Neural progenitor cell (in vitro differentiated cells): ENCODE data around the gene MYF5. TPM values are rescaled to one million over a fixed set of nuclear protein-coding genes. Genes with fewer than 3 reads are reported as not detected.

Experiments used
- DNase-seq: peaks from one replicate; pipeline ENCODE4 v3.0.0-alpha.2; 2016; ENCODE audit warnings: low spot score
- H2AFZ ChIP-seq: fragments of 200-600 bp; sonication (generic); replicated peaks from 2 replicates; pipeline ENCODE4 v1.6.1; 2016; ENCODE audit warnings: antibody characterized with exemption
- H3F3A ChIP-seq: fragments of 200-600 bp; sonication (generic); 2 replicates; pipeline ENCODE4 v1.6.1; 2016; ENCODE audit warnings: antibody characterized with exemption, low read depth
- H3K27ac ChIP-seq: fragments of 200-600 bp; sonication (generic); 2 replicates; pipeline ENCODE4 v1.5.1; 2016; ENCODE audit warnings: mild to moderate bottlenecking
- H3K27me3 ChIP-seq: fragments of 200-600 bp; sonication (generic); 2 replicates; pipeline ENCODE4 v1.6.1; 2016; ENCODE audit warnings: mild to moderate bottlenecking, moderate library complexity
- H3K36me3 ChIP-seq: fragments of 200-600 bp; sonication (generic); 2 replicates; pipeline ENCODE4 v1.5.1; 2016
- H3K4me1 ChIP-seq: fragments of 200-600 bp; sonication (generic); 2 replicates; pipeline ENCODE4 v1.6.1; 2016; ENCODE audit warnings: mixed run types
- H3K4me2 ChIP-seq: fragments of 200-600 bp; sonication (generic); 2 replicates; pipeline ENCODE4 v1.6.1; 2016
- H3K4me3 ChIP-seq: fragments of 200-600 bp; sonication (generic); 2 replicates; pipeline ENCODE4 v1.5.1; 2016
- H3K79me2 ChIP-seq: fragments of 200-600 bp; sonication (generic); 2 replicates; pipeline ENCODE4 v1.6.1; 2016; ENCODE audit warnings: low read depth
- H3K9ac ChIP-seq: fragments of 200-600 bp; sonication (generic); 2 replicates; pipeline ENCODE4 v1.6.1; 2016
- H3K9me3 ChIP-seq: fragments of 200-600 bp; sonication (generic); 2 replicates; pipeline ENCODE4 v1.5.1; 2016; ENCODE audit warnings: low read depth
- H4K20me1 ChIP-seq: fragments of 200-600 bp; sonication (generic); 2 replicates; pipeline ENCODE4 v1.6.1; 2016; ENCODE audit warnings: low read depth
- H3K27ac Mint-ChIP-seq: 3 replicates; pipeline ENCODE4 v1.8.0; 2021; ENCODE audit warnings: mixed read lengths
- H3K27me3 Mint-ChIP-seq: 2 replicates; pipeline ENCODE4 v1.8.0; 2022; ENCODE audit warnings: low read depth, mild to moderate bottlenecking, inconsistent platforms, moderate library complexity, mixed read lengths; ENCODE audit not compliant: insufficient read depth
- H3K36me3 Mint-ChIP-seq: 3 replicates; pipeline ENCODE4 v1.8.0; 2021; ENCODE audit warnings: mixed read lengths
- H3K4me1 Mint-ChIP-seq: 3 replicates; pipeline ENCODE4 v1.8.0; 2021; ENCODE audit warnings: mixed read lengths
- H3K4me3 Mint-ChIP-seq: 3 replicates; pipeline ENCODE4 v1.8.0; 2021; ENCODE audit warnings: mild to moderate bottlenecking, moderate library complexity, mixed read lengths
- H3K9me3 Mint-ChIP-seq: 3 replicates; pipeline ENCODE4 v1.8.0; 2020; ENCODE audit warnings: mixed read lengths
- CTCF ChIP-seq: fragments of 200-600 bp; sonication (generic); IDR thresholded peaks from 2 replicates; pipeline ENCODE4 v1.5.1; 2017; ENCODE audit warnings: antibody characterized with exemption, mild to moderate bottlenecking
- EZH2 ChIP-seq: fragments of 200-600 bp; sonication (generic); IDR thresholded peaks from 2 replicates; pipeline ENCODE4 v1.6.1; 2017; ENCODE audit warnings: antibody characterized with exemption, mild to moderate bottlenecking, moderate library complexity
- EZH2phosphoT487 ChIP-seq: fragments of 200-600 bp; sonication (generic); IDR thresholded peaks from 2 replicates; pipeline ENCODE4 v1.6.1; 2017; ENCODE audit warnings: antibody characterized with exemption
- total RNA-seq: library from RNA; depleted of rRNA; stranded (reverse); fragments of >200 nt; gene quantifications from 2 replicates; pipeline ENCODE4 v1.2.3, GENCODE V29; 2015; ENCODE audit warnings: low replicate concordance

The MYF5 gene
- total RNA-seq, 1 donor from 2014 or later: not detected

- Mint-ChIP-seq H3K36me3 (no peaks in the 10 kb centered on the region), H3K4me1 (no peaks in the 10 kb centered on the region), H3K4me3 (no peak overlapping the region), H3K9me3 (no peaks in the 10 kb centered on the region), H3K27ac (no peak overlapping the region), H3K27me3 (no peaks in the 10 kb centered on the region)
- H3K9me3 ChIP-seq: no peaks in the 10 kb centered on the region
- no peak overlapping the region for H3K4me3 ChIP-seq
- no peaks in the 10 kb centered on the region for H4K20me1 ChIP-seq
- H3K79me2 ChIP-seq: no peaks in the 10 kb centered on the region
- DNase-seq: no peak
- H2AFZ ChIP-seq: no peak overlapping the region
- H3K4me2 ChIP-seq: no peak overlapping the region
- H3K4me1 ChIP-seq: no peaks in the 10 kb centered on the region
- no peak overlapping the region for H3K9ac ChIP-seq
- no peaks in the 10 kb centered on the region for H3K36me3 ChIP-seq
- no peak overlapping the region for H3K27ac ChIP-seq
- H3F3A ChIP-seq: no peaks in the 10 kb centered on the region
- no peak for TF ChIP-seq EZH2
- no peak for TF ChIP-seq CTCF
- no peak for TF ChIP-seq EZH2phosphoT487
- no peaks in the 10 kb centered on the region for H3K27me3 ChIP-seq
Measured at GRCh38 chr12:80692114-80692513, 24.6 kb upstream of the MYF5 start.

GRCh38 chr12:80697270-80697887 lies 19.3 kb upstream of the MYF5 start:
- TF ChIP-seq CTCF (no peak), EZH2phosphoT487 (no peak), EZH2 (no peak)
- Histone ChIP-seq H4K20me1 (no peaks in the 10 kb centered on the region), H3K9ac (no peak overlapping the region), H3K36me3 (no peaks in the 10 kb centered on the region), H3K27ac (no peak overlapping the region), H3F3A (no peaks in the 10 kb centered on the region), H3K4me3 (no peak overlapping the region), H3K4me1 (no peaks in the 10 kb centered on the region), H3K4me2 (no peak overlapping the region), H3K79me2 (no peaks in the 10 kb centered on the region), H3K27me3 (no peaks in the 10 kb centered on the region), H2AFZ (no peak overlapping the region), H3K9me3 (no peaks in the 10 kb centered on the region)
- H3K4me1 Mint-ChIP-seq: no peaks in the 10 kb centered on the region
- H3K27me3 Mint-ChIP-seq: no peaks in the 10 kb centered on the region
- no peak overlapping the region for H3K4me3 Mint-ChIP-seq
- H3K36me3 Mint-ChIP-seq: no peaks in the 10 kb centered on the region
- H3K27ac Mint-ChIP-seq: no peak overlapping the region
- no peak for DNase-seq
- no peaks in the 10 kb centered on the region for H3K9me3 Mint-ChIP-seq

- Mint-ChIP-seq H3K27me3 (no peaks in the 10 kb centered on the region), H3K27ac (no peak overlapping the region), H3K9me3 (no peaks in the 10 kb centered on the region), H3K4me3 (no peak overlapping the region), H3K36me3 (no peaks in the 10 kb centered on the region), H3K4me1 (peaks cover 3% of the 10 kb centered on the region)
- H4K20me1 ChIP-seq: no peaks in the 10 kb centered on the region
- no peaks in the 10 kb centered on the region for H3K9me3 ChIP-seq
- no peaks in the 10 kb centered on the region for H3K36me3 ChIP-seq
- TF ChIP-seq EZH2 (no peak), CTCF (no peak), EZH2phosphoT487 (no peak)
- H3F3A ChIP-seq: peaks cover 4% of the 10 kb centered on the region
- H3K27ac ChIP-seq: no peak overlapping the region
- H3K4me2 ChIP-seq: no peak overlapping the region
- no peaks in the 10 kb centered on the region for H3K79me2 ChIP-seq
- H3K27me3 ChIP-seq: no peaks in the 10 kb centered on the region
- DNase-seq: no peak
- no peak overlapping the region for H3K4me3 ChIP-seq
- H2AFZ ChIP-seq: no peak overlapping the region
- H3K9ac ChIP-seq: no peak overlapping the region
- H3K4me1 ChIP-seq: peaks cover 5% of the 10 kb centered on the region
Measured at GRCh38 chr12:80698256-80698655, 18.5 kb upstream of the MYF5 start.
